Middle frontal gyrus (tissue), 1 donor: ENCODE measurements around the gene ZNF862.
"Not testable (repeated sequence)": the region's sequence is repeated elsewhere in the genome, so short reads cannot be mapped to it uniquely, and the experiment has no call there.

Experiments
- DNase-seq: peaks from one replicate; pipeline ENCODE4 v3.0.0-alpha.2; 2015; ENCODE audit warnings: low spot score; ENCODE audit errors: extremely low spot score

The ZNF862 gene

DNA sequence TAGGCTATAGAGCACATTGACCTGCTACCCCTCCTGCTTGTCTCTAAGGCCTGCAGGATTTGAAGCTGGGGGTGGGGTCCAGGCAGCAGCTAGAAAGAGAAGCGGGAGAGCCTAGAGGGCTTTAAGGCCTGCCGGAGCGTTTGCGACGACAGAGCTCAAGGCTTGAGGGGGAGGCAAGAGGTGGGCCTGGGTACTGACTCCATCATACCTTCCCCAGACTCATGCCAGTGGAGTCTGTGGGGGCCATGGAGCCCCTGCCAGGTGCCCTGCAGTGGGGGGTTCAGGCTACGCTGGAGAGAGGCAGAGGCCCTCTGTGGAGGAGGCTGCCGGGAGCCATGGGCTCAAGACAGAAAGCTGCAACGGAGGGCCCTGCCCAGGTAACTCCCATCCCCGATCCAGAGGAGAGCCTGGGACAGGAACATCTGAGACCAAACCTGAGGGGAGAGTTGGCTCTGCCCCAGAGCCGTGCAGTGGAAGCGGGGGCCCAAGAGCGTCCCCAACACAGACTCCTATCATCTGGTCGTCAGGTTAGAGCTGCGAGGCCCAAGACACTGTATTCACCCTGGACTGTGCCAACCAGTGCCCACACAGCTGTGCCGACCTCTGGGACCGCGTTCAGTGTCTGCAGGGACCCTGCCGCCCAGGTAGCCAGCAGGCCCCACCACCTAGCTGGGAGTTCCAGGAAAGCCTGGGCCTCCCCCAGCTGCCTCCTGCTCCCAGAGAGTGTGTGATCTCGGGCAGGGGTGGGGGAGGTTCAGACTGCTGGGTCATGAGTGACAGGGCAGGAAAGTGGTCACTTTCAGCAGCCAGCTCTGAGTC lies 13.2 kb upstream of the ZNF862 start:
- no peak for DNase-seq

DNA sequence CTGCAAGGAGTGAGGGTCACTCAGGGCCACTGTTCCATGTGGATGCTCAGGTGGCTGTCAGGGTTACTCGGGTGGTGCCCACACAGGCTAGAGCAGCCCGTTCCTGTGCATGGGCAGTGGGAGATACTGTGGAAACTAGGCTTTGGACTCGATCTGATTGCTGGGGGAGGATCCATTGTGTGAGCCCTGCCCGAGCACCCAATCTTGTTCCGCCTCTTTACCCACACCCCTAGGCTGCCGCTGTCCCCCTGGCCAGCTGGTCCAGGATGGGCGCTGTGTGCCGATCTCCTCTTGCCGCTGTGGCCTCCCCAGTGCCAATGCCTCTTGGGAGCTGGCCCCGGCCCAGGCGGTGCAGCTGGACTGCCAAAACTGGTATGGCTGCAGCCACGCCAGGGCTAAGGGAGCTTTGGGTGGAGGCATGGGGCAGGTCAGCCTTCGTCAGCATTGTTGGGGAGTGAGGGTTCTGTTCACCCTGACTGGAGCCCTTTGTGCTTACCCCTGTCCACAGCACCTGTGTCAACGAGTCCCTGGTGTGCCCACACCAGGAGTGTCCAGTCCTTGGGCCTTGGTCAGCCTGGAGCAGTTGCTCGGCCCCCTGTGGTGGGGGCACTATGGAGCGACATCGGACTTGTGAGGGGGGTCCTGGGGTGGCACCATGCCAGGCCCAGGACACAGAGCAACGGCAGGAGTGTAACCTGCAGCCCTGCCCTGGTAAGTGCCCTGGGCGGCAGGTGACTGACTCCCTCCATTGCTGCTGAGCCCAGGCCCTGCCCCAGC lies 12.4 kb upstream of the ZNF862 start:
- DNase-seq: no peak

DNA sequence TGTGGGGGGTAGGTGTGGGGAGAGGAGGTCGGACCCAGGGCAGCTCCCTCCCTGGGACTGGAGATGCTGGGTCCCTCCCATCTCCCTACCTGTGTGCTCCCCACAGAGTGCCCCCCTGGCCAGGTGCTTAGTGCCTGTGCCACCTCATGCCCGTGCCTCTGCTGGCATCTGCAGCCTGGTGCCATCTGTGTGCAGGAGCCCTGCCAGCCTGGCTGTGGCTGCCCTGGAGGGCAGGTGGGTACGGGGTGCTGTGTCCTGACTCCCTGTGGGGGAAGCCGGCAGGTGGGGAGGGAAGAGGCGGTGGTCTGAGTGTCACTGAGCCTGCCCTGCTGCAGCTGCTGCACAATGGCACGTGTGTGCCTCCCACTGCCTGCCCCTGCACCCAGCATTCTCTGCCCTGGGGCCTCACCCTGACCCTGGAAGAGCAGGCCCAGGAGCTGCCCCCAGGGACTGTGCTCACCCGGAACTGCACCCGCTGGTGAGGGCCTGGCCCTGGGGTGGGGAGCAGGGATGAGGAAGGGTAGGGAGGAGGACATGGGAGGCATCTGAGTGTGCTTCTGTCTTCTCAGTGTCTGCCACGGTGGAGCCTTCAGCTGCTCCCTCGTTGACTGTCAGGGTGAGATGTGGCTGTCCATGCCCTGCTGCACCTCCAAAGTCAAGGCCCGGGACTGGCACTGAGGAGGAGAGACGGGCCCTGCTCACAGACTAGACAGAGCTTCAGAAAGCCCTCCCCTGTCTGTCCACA lies 11.7 kb upstream of the ZNF862 start:
- DNase-seq: no peak

DNA sequence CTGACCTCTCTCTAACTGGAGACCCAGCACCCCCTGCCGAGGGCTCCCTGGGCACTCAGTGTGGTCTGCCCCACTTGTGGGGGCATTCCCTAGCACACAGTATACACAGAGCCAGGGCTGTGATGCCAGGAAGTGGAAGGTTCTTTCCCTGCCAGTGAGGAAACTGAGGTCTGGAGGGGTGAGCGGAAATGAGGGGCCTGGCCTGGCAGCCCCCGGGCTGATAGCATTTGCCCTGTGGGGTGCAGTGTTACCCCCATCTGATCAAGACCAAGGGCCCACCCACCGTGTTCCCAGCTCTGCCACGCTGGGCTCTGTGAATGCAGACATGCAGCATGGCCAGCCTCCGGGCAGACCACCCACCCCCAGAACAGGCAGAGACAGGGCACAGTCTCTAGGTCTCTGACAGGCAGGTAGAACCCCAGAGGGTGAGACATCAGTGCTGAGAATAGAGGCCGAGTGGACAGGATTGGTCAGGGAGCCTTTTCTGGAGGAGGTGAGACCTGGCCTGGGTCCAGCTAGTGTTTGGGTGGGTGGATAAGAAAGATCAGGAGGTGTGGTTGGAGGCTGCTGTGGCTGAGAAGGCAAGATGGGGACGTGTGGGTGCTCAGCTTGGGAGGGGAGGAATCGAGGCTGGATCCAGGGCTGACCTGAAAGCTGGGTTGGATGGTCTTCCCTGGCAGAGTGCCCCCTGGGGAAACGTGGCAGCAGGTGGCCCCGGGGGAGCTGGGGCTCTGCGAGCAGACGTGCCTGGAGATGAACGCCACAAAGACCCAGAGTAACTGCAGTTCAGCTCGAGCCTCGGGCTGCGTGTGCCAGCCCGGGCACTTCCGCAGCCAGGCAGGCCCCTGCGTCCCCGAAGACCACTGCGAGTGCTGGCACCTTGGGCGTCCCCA lies 10.8 kb upstream of the ZNF862 start:
- no peak for DNase-seq

DNA sequence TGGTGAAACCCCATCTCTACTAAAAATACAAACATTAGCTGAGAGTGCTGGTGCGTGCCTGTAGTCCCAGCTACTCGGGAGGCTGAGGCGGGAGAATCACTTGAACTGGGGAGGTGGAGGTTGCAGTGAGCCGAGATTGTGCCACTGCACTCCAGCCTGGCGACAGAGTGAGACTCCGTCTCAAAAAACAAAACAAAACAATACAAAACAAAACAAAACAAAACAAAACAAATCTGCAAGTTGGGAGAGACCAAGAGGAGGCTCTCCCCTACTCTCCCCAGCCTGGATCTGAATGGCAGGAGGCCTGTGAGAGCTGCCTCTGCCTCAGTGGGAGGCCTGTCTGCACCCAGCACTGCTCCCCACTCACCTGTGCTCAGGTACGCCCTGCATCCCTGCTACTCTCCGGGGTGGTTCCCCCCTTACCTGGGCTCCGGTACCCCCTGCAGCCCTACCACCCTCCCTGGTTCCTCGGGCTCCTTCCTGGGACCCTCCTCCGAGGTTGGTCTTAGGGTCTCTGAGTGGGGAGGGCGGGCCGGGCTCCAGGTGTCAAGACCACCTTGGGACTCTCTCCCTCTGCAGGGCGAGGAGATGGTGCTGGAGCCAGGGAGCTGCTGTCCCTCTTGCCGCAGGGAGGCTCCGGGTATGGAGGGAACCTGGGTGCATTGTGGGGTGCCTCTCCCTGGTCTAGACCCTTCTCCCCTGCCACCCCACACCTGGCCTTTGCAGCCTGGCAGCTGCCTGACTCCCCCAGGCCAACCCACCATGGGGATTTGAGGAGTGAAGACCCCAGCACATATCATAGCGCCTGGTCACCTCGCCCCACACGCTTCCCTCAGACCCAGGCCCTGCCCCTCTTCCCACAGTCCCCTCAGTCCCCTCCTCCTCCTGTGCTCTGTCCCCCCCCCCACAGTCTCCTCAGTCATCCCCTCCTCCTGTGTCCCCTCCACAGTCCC lies 9.5 kb upstream of the ZNF862 start:
- DNase-seq: no peak

DNA sequence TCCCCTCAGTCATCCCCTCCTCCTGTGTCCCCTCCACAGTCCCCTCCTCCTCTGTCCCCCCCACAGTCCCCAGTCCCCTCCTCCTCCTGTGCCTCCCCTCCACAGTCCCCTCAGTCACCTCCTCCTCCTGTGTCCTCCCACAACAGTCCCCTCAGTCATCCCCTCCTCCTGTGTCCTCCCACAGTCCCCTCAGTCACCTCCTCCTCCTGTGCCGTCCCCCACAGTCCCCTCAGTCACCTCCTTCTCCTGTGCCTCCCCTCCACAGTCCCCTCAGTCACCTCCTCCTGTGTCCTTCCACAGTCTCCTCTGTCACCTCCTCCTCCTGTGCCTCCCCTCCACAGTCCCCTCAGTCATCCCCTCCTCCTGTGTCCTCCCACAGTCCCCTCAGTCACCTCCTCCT lies 7.6 kb upstream of the ZNF862 start:
- not testable (repeated sequence) for DNase-seq

DNA sequence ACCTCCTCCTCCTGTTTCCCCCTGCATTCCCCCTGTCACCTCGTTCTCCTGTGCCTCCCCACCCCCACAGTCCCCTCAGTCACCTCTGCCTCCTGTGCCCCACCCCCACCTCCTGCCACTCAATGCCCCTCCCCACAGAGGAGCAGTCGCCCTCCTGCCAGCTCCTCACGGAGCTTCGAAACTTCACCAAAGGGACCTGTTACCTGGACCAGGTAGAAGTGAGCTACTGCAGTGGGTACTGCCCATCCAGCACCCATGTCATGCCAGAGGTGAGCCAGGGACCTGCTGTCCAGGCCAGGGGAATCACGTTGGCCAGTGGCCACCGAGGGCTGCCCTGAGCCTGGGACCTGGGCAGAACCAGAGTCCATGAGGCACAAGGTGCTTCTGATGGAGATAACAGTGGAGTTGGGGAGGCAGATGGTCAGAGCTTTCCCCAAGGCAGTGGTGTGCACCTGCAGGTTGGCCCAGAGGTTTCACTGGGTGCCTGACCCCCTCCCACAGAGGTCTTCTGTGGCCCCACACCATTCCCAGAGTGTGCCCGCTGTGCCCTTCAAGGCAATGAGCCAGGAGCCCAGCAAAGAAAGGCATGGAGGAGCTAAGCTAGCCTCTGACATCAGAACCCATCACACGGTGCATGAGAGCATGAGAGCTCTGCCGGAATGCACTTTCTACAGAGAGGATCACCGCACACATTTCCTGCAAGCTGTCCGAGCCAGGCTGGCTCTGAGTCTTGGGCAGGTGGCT lies 7.0 kb upstream of the ZNF862 start:
- DNase-seq: no peak

DNA sequence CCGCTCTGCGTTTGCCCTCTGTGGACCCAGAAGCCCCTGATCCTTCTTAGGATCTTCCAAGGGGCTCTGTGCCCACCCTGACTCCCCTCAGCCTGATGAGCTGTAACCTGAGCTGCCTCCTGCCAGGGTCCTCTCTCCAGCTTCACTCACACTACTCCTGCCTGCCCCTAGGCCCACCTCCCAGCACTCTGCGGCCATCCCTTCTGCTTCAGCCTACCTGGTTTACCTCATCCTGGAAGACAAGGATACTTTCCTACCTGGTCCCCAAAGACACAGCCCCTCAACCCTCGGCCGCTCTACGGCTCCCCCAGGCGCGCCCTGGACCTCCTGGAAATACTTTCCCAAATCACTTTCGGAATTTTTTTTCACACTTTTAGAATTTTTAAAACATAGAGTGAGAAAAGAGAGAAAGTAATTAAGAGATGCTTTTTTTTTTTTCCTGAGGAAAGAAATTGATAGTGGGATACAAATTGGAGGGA lies 6.4 kb upstream of the ZNF862 start:
- no peak for DNase-seq

DNA sequence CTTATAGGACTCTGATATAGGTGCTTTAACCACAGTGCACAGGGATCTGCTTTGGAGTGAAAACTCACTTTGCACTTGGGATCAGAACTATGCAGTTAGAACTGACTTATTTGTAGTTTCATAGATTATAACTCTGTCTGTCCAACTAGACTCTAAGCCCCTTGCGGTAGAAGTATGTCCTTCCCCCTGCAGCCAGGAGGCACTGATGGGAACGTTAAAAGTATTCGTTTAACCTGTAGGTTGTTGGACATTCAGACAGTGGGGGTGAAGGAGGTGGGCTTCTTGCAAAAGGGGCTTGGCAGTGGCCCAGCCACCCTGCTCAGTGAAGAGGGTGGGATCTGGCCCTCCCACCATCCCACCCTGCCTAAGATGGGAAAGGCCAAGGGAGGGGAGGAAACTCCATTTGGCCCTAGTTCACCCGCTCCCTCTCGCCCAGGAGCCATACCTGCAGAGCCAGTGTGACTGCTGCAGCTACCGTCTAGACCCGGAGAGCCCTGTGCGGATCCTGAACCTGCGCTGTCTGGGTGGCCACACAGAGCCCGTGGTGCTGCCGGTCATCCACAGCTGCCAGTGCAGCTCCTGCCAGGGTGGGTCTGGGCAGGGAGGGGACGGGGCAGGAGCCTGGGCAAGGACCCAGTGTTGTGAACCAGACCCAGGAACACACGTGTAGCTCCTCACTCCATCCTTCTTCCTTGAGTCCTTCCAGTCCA lies 5.7 kb upstream of the ZNF862 start:
- DNase-seq: no peak

DNA sequence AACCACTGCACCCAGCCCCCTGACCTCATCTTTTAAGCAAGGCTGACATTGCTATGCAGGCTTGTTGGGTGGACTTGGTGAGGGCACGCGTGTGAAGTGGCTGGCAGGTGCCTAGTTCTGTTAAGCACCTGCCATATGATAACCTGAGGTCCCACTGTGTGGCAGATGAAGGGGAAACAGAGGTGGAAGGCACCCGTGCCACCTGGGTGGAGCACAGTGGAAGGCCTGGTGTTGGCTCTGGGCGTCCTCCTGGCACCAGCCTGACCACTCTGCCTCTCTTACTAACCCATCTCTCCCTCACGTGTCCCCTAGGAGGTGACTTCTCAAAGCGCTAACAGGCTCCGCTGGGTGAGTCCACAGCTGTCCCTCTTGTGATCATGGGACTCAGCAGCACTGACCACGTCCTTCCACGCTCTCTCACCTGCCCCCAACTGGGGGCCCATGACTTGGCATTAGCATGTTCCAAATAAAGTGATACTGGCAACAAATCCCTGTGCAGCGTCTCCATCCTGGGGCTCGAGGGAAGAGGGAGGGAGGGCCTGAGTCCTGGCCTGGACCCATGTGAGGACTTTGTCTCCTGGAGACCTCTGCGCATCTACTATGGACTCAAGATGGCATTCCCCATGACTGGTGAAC lies 4.6 kb upstream of the ZNF862 start:
- no peak for DNase-seq

DNA sequence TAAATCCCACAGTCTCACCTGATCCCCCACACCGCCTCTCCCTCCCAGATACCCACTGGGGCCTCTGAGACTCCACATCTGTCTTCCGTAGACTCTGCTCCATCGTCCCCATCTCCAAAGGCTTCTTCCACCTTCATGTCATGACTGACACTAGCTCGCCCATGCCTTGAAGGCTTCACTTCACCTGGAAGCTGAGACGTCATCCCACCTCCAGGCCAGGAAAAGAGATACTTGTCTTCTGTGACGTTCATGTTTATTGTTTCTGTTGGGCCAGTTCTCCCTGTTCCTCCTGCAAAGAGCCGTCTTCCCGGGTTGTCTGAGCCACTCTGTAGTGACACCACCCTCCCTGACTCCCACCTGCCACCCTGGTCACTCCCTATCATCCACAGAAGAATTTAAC lies 3.6 kb upstream of the ZNF862 start:
- DNase-seq: no peak

DNA sequence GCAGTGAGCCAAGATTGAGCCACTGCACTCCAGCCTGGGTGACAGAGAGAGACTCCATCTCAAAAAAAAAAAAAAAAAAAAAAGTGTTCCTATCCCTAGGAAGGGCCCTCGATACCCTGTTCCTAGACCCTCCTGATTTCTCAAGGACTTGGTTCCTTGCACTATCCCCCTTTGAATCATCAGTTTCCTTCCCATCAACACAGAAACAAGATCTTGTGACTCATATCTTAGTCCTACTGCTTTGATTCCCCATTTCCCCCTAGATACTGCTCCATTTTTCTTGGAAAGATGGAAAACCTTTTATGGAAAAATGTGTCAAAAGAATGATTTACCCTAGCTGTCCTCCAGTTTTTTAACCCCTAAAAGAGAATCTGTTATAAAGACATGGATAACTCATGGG lies 1.7 kb upstream of the ZNF862 start:
- no peak for DNase-seq

DNA sequence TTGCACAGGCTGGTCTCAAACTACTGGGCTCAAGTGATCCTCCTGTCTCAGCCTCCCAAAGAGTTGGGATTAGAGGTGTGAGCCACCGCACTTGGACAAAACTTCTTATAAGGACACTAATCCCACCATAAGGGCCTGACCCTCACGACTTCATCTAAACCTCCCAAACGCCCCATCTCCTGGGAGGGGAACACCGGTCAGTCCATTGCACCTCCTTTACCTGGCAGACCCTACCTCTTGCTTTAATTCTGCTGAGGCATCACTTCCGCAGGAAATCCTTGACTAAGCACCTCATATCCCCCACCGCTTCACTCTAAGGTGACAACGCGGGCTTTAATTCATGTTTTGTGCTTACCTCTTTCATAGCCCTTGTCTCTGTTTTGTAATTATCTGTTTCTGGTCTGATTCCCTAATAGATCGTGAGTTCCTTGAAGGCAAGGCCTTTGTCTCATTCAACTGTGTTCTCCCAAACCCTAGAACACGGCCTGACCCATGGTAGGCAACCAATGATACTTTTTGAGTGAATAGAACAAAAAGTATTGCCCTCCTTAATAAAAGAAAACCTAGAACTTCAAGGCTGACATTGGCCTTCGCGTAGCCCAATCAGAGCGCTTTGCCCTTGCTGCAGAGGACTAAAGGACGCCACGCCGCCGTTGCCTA lies 481 bp upstream of the ZNF862 start:
- DNase-seq: no peak

DNA sequence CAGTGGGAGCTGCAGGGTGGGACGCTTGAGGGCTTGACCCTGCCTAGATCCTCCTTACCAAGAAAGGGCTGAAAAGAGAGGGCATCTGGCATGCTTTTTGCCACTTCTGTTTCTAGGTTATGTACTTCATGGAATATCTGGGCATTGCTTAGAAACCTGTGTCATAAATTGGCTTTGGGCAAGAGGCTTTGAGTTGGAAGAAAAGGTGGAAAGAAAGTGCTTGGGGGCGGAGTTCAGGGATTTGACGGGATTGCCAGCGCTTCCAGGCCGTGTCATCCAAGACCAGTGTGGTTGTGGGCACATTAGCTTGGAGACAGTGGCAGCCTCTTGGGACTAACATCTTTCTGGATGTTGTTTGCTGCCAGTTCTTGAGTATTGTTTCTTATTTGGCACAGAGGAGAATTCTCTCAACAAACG lies 825 bp downstream of the ZNF862 start:
- DNase-seq: no peak

DNA sequence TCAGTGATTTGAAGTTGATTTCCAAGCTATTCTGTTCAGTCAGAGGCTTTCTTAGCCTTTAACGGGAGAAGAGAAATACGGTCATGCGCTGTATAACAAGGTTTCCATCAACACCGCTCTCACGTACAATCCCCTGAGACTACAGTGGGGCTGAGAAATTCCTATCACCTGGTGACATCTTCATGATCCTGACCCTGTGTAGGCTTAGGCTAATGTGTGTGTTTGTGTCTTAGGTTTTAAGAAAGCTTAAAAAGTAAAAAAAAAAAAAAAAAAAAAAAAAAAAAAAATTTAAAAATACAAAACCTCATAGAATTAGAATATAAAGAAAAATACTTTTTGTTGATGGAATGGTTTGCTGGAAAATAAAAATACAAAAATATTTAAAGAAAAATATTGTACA lies 1.8 kb downstream of the ZNF862 start:
- no peak for DNase-seq

DNA sequence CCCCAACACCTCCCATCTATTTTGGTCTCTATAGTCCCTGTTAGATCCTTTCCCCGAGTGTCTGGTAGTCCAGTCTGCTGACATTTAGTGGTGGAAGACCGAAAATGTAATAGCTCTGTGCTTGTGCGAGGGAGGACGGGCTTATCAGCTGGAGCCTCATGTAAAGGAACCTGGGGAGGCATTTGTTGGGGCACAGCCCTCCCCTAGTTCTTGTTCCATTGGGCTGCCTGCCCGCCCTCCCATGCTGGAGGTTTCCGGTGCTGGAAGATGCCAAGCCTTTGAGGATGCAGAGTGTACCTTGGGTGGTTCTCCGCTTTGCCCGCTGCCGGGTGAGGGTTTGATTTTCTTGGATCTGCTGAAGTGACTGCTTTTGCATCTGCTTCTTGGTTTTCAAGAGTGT lies 5.4 kb downstream of the ZNF862 start:
- DNase-seq: no peak

DNA sequence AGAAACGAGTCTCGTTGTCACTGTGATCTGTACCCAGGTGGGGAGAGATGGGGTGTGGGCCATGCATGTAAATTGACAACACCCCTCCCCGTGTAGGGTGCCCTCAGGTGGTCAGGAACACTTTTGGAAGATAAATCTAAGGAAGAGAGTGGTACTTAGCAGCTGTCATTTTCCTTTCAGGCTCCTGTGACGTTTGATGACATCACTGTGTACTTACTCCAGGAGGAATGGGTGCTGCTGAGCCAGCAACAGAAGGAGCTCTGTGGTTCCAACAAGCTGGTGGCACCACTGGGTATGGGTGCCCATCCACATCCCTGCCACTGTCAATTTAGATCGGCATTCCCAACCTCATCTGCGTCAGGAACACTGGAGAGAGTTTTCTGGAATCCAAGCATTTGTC lies 6.3 kb downstream of the ZNF862 start:
- DNase-seq: no peak
